ENCODE data around the gene TCP11L2.
"Not testable (repeated sequence)": the region's sequence is repeated elsewhere in the genome, so short reads cannot be mapped to it uniquely, and the experiment has no call there.

GRCh38 chr12:106286576-106287162 is 15.9 kb upstream of the TCP11L2 start:
- TF ChIP-seq, protein P1, sequence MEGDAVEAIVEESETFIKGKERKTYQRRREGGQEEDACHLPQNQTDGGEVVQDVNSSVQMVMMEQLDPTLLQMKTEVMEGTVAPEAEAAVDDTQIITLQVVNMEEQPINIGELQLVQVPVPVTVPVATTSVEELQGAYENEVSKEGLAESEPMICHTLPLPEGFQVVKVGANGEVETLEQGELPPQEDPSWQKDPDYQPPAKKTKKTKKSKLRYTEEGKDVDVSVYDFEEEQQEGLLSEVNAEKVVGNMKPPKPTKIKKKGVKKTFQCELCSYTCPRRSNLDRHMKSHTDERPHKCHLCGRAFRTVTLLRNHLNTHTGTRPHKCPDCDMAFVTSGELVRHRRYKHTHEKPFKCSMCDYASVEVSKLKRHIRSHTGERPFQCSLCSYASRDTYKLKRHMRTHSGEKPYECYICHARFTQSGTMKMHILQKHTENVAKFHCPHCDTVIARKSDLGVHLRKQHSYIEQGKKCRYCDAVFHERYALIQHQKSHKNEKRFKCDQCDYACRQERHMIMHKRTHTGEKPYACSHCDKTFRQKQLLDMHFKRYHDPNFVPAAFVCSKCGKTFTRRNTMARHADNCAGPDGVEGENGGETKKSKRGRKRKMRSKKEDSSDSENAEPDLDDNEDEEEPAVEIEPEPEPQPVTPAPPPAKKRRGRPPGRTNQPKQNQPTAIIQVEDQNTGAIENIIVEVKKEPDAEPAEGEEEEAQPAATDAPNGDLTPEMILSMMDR (IDR thresholded peaks at IDR 0.05), result not testable (repeated sequence)
- not testable (repeated sequence) for TF ChIP-seq ZFX (IDR thresholded peaks at IDR 0.05; ENCODE audit: borderline replicate concordance)
